Activated naive CD8-positive, alpha-beta T cell treated with anti-CD3 and anti-CD28 coated beads for 36 hours (primary cell): ENCODE data around the gene TEDC2. TPM values are rescaled to one million over a fixed set of nuclear protein-coding genes. Genes with fewer than 3 reads are reported as not detected.

Experiments
- DNase-seq: peaks from one replicate; pipeline ENCODE4 v3.0.0; 2021
- H3K27ac Mint-ChIP-seq: one replicate; pipeline ENCODE4 v1.8.0; 2022; ENCODE audit warnings: mild to moderate bottlenecking, moderate library complexity, mixed read lengths
- H3K27me3 Mint-ChIP-seq: one replicate; pipeline ENCODE4 v1.8.0; 2022; ENCODE audit warnings: mild to moderate bottlenecking, mixed read lengths
- H3K36me3 Mint-ChIP-seq: one replicate; pipeline ENCODE4 v1.8.0; 2021; ENCODE audit warnings: mild to moderate bottlenecking, mixed read lengths
- H3K4me1 Mint-ChIP-seq: one replicate; pipeline ENCODE4 v1.8.0; 2021; ENCODE audit warnings: mixed read lengths
- H3K4me3 Mint-ChIP-seq: one replicate; pipeline ENCODE4 v1.8.0; 2022; ENCODE audit warnings: mild to moderate bottlenecking, moderate library complexity, mixed read lengths
- H3K9me3 Mint-ChIP-seq: one replicate; pipeline ENCODE4 v1.8.0; 2022; ENCODE audit warnings: mixed read lengths
- total RNA-seq, 2 experiments: library from RNA; stranded (reverse); gene quantifications; one replicate each; pipeline ENCODE4 v1.2.3, GENCODE V29; 2021

The TEDC2 gene
- total RNA-seq, 2 experiments from 2014 or later, result 24.0 to 26.5 TPM

DNA sequence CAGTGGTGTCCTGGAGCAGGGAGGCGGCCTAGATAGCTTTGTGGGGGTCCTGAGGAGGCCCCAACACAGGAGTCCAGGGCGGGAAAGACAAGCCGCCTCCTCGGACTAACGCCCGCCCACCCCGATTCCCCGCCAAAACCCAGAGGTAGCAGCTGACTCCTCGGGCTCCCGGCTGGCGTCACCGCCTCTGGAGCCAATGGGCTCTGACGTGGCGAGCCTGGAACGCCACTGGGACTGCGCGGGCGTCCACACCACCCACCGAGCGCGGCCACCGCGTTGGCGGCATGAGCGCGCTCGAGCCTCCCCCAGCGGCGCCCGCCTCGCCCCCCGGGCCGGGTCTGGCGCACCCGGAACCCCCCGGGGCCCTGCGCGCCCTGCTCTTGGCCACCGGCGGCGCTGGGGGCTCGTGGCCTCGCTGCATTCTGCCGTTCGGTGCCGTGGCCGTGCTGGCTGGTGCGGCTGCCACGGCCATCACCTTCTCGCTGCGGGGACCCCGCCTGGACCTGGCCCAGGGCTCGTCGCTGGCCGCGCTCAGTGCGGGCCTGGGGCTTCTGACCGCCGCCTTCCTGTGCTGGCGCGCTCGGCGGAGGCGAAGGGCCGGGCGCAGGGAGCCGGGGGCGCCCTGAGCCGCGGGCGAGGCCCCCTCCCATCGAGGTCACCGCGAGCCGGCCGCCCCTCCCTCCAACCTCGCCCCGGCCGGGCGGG is 7.8 kb downstream of the TEDC2 start:
- Mint-ChIP-seq H3K9me3 (no peaks in the 10 kb centered on the region), H3K4me3 (peak overlapping the region; percentile 45), H3K36me3 (peaks cover 2% of the 10 kb centered on the region), H3K27ac (no peak overlapping the region), H3K27me3 (peaks cover 33% of the 10 kb centered on the region), H3K4me1 (peaks cover 10% of the 10 kb centered on the region)
- DNase-seq, result peak; percentile 50

DNA sequence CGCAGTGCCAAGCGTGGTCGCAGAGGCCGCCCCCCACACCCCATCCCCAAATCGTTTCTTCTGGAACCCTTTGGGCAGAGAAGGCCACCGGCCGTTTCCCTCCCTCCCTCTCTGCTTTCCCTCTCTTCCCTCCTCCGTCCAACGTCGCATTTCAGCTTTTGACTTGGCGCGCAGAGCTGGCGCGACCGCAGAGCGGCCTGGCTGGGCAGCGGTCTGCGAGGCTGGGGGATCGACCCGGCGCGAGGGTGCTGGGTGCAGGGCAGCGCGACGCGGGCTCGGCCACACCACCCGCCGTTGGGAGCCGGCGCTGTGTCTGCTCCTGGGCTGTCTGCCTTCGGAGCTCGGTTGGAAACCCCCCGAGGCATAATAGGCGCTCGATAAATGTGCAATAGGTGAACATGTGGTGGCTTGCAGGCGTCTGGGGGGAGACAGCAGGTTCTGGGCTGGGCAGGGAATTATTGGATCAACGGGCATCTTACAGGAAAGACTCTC is 8.4 kb downstream of the TEDC2 start:
- Mint-ChIP-seq H3K27me3 (peaks cover 39% of the 10 kb centered on the region), H3K4me1 (peaks cover 14% of the 10 kb centered on the region), H3K36me3 (no peaks in the 10 kb centered on the region), H3K27ac (no peak overlapping the region), H3K9me3 (no peaks in the 10 kb centered on the region), H3K4me3 (peak overlapping the region; percentile 52)
- DNase-seq, result peak; percentile 40

DNA sequence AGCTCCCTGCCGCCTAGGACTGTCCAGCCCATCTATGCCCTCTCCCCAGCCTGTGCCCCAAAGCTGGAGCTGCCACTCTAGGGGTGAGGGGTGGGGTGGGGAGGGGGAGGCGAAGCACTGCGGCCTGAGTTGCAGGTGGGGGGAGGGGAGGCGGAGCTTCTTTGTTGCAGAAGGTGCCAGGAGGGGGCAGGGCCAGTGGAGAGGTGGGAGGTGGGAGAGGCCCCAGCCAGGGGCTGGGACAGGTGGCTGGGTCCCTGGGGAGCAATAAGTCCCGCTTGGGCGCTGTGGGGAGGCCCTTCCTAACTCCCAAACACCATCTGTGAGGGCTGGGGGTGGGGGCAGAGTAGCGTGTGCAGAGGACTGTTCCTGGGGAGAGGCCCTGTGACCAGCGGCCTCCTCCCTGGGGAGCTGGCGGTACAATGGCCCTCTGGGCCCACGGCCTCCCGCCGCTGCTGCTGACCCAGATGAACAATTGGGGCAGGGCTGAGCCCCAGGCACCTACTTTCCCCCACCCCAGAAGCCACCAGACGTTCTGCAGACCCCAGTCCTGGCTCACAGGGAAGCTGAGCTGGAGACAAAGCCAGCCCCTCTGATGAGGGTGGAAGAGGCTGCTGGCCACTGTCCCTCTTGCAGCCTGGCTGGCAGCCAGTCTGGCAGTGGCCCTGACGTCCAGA is 9.0 kb downstream of the TEDC2 start:
- Mint-ChIP-seq H3K4me3 (peak overlapping the region; percentile 52), H3K4me1 (peaks cover 16% of the 10 kb centered on the region), H3K27ac (no peak overlapping the region), H3K9me3 (no peaks in the 10 kb centered on the region), H3K36me3 (no peaks in the 10 kb centered on the region), H3K27me3 (peaks cover 41% of the 10 kb centered on the region)
- DNase-seq, result no peak

DNA sequence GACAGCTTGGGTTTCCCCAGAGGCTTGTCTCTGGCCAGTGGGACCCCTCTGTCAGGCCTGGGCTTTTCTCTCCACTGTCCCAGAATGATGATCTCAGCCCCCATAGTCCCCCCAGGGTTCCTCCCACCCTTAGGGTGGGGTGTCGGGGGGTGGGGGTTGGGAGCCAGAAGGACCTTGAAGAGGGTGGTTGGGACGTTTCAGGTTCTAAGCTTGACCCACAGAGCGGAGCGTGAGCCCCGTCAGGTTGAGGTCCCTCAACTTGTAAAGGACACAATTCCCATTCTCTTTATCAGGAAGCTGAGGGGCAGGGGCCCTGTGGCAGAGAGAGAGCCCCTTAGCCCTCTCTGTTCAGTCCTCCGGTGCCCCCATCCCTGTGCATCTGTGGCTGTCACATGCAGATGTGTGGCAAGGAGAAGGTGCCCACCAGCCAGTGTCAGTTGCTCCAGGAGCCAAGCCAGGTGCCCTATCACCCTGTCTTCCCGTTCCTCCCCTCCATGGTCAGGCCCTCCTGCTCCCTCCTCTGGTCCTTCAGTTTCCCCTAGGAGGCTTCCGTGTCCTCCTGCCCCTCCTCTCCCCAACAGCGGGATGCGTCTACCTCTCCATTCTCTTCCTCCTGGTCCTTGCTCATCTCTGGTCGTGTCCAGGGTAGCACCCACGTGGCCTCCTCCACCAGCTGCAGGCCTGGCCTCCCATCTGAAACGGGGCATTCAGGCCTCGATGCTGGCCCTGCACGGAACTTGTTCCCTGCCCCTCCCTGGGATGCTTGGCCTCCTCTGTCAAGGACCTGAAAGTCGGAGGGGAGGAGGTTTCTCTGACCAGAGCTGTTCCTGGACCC is 9.7 kb downstream of the TEDC2 start:
- H3K27me3 Mint-ChIP-seq, result peaks cover 41% of the 10 kb centered on the region
- no peaks in the 10 kb centered on the region for H3K36me3 Mint-ChIP-seq

DNA sequence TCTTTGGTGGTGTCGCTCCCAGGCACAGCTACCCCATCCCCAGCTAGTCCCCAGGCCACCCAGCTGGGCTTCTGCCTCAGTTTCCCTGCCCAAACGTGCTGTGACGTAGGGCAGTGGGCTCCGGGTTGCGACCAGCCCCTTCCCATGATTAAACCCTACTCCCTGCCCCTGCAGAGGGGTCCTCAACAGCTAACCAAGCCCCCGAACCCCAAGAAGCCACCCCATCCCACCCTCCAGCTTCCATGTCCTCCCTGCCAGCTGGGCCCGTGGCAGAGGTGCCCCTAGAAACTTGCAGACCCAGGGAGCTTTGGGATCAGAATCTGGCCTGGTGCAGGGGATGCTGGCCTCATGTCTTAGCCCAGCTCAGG is 10.3 kb downstream of the TEDC2 start:
- peaks cover 16% of the 10 kb centered on the region for H3K4me1 Mint-ChIP-seq
- H3K9me3 Mint-ChIP-seq, result no peaks in the 10 kb centered on the region
- no peak overlapping the region for H3K27ac Mint-ChIP-seq
- DNase-seq, result no peak
- H3K36me3 Mint-ChIP-seq, result no peaks in the 10 kb centered on the region
- H3K27me3 Mint-ChIP-seq, result peaks cover 41% of the 10 kb centered on the region
- H3K4me3 Mint-ChIP-seq, result no peak overlapping the region

More for the DNA sequence above, 9.7 kb downstream of the TEDC2 start:
- no peak overlapping the region for H3K27ac Mint-ChIP-seq
- H3K9me3 Mint-ChIP-seq, result no peaks in the 10 kb centered on the region
- H3K4me3 Mint-ChIP-seq, result no peak overlapping the region
- peaks cover 16% of the 10 kb centered on the region for H3K4me1 Mint-ChIP-seq
- no peak for DNase-seq

DNA sequence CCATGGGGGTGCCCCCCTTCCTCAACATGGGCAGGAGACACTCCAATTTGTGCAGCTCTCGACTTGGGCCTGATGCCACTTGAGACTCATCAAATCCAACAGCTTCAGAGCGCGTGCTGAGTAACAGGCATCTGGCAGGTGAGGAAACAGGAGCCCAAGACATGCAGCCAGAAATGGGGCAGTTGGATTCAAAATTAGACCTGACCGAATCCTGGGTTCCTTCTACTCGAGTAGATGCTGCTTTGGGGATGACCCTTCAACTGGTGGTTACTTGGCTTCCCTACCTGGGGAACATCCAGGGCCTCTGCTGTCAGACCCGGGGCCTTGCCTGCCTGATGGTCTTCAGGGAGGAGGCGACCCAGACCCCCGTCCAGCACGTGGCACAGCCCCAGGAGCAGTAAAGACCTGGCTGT is 10.7 kb downstream of the TEDC2 start:
- Mint-ChIP-seq H3K36me3 (no peaks in the 10 kb centered on the region), H3K27me3 (peaks cover 41% of the 10 kb centered on the region), H3K4me3 (no peak overlapping the region), H3K4me1 (peaks cover 16% of the 10 kb centered on the region), H3K9me3 (no peaks in the 10 kb centered on the region), H3K27ac (no peak overlapping the region)
- DNase-seq, result no peak

DNA sequence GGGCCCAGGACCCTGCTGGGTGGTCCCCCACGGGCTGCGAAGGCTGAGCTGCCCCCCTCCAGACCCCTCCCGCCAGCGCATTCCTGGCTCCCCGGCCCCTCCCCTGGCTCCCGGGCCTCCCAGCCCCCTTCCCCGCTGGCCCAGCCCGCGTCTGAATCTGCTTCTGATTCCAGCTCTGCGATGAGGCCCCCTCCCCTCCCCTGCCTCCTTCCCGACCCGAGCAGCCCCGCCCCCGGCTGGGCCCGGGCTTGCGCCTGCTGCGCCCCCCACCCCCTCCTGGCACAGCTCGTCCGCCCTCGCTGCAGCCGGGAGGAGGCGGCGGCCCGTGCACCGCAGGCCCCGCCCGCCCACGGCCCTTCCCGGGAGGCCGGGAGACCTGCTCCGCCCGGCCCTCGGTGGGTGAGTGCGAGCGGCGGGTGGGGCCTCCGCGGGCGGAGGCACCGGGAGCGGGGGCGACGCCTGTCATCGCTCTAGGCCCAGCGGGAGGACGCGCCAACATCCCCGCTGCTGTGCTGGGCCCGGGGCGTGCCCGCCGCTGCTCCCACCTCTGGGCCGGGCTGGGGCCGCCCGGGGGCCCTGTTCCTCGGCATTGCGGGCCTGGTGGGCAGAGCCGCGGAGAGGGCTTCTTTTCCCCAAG is 11.2 kb downstream of the TEDC2 start, which contains the start of gene NTN3:
TSS of gene NTN3 (plus strand) at position 282 of the 637 bp plus-strand sequence. CDS start 405 bp downstream, outside the sequence.
- Mint-ChIP-seq H3K36me3 (no peaks in the 10 kb centered on the region), H3K4me3 (no peak within 1 kb of the TSS), H3K4me1 (peaks cover 18% of the 10 kb centered on the region), H3K27ac (no peak within 1 kb of the TSS), H3K9me3 (no peaks in the 10 kb centered on the region), H3K27me3 (peaks cover 41% of the 10 kb centered on the region)
- DNase-seq, result peak; percentile 36

DNA sequence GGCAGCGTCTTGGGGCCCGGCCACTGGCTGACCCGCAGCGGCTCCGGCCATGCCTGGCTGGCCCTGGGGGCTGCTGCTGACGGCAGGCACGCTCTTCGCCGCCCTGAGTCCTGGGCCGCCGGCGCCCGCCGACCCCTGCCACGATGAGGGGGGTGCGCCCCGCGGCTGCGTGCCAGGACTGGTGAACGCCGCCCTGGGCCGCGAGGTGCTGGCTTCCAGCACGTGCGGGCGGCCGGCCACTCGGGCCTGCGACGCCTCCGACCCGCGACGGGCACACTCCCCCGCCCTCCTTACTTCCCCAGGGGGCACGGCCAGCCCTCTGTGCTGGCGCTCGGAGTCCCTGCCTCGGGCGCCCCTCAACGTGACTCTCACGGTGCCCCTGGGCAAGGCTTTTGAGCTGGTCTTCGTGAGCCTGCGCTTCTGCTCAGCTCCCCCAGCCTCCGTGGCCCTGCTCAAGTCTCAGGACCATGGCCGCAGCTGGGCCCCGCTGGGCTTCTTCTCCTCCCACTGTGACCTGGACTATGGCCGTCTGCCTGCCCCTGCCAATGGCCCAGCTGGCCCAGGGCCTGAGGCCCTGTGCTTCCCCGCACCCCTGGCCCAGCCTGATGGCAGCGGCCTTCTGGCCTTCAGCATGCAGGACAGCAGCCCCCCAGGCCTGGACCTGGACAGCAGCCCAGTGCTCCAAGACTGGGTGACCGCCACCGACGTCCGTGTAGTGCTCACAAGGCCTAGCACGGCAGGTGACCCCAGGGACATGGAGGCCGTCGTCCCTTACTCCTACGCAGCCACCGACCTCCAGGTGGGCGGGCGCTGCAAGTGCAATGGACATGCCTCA is 12.0 kb downstream of the TEDC2 start:
- Mint-ChIP-seq H3K4me1 (peaks cover 25% of the 10 kb centered on the region), H3K27me3 (peaks cover 39% of the 10 kb centered on the region), H3K27ac (no peak overlapping the region), H3K4me3 (no peak overlapping the region), H3K9me3 (no peaks in the 10 kb centered on the region), H3K36me3 (no peaks in the 10 kb centered on the region)
- DNase-seq, result no peak

DNA sequence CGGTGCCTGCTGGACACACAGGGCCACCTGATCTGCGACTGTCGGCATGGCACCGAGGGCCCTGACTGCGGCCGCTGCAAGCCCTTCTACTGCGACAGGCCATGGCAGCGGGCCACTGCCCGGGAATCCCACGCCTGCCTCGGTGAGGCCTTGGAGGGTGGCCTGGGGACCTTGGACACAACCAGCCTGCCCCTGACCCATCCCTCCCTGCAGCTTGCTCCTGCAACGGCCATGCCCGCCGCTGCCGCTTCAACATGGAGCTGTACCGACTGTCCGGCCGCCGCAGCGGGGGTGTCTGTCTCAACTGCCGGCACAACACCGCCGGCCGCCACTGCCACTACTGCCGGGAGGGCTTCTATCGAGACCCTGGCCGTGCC is 12.6 kb downstream of the TEDC2 start:
- H3K27ac Mint-ChIP-seq, result no peak overlapping the region
- no peaks in the 10 kb centered on the region for H3K9me3 Mint-ChIP-seq
- peaks cover 24% of the 10 kb centered on the region for H3K4me1 Mint-ChIP-seq
- H3K36me3 Mint-ChIP-seq, result no peaks in the 10 kb centered on the region
- peaks cover 34% of the 10 kb centered on the region for H3K27me3 Mint-ChIP-seq
- no peak for DNase-seq
- H3K4me3 Mint-ChIP-seq, result peak overlapping the region; percentile 32

DNA sequence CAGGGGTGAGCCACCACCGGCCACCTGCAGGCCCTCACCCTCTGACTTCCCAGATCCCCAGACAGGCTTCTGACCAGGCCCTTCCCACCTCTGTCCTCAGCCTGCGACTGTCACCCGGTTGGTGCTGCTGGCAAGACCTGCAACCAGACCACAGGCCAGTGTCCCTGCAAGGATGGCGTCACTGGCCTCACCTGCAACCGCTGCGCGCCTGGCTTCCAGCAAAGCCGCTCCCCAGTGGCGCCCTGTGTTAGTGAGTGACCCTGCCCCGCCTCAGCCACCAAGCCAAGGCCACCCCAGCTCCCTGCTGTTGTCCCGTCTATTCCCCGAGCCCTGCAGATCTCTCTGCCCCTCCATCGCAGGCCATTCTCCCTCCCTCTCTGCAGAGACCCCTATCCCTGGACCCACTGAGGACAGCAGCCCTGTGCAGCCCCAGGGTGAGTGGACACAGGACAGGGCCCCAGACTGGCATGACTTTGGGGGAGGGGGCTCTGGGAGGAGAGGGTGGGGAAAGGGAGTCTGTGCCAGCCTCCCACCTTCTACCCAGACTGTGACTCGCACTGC is 13.1 kb downstream of the TEDC2 start:
- Mint-ChIP-seq H3K4me3 (peak overlapping the region; percentile 72), H3K4me1 (peaks cover 24% of the 10 kb centered on the region), H3K9me3 (no peaks in the 10 kb centered on the region), H3K27ac (no peak overlapping the region), H3K36me3 (no peaks in the 10 kb centered on the region), H3K27me3 (peaks cover 34% of the 10 kb centered on the region)
- no peak for DNase-seq

DNA sequence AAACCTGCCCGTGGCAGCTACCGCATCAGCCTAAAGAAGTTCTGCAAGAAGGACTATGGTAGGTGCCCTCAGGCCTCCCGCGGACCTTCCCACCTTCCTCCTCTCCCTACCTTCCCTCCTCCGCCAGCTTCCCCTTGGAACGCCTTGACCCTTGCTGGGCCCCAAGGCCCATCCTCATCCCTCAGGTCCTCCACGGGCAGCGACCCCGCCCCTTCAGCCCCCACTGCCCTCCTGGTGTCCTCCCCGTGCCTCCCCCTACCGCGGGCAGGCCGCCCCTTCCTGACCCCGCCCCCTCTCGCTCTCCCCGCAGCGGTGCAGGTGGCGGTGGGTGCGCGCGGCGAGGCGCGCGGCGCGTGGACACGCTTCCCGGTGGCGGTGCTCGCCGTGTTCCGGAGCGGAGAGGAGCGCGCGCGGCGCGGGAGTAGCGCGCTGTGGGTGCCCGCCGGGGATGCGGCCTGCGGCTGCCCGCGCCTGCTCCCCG is 13.6 kb downstream of the TEDC2 start:
- no peak overlapping the region for H3K27ac Mint-ChIP-seq

DNA sequence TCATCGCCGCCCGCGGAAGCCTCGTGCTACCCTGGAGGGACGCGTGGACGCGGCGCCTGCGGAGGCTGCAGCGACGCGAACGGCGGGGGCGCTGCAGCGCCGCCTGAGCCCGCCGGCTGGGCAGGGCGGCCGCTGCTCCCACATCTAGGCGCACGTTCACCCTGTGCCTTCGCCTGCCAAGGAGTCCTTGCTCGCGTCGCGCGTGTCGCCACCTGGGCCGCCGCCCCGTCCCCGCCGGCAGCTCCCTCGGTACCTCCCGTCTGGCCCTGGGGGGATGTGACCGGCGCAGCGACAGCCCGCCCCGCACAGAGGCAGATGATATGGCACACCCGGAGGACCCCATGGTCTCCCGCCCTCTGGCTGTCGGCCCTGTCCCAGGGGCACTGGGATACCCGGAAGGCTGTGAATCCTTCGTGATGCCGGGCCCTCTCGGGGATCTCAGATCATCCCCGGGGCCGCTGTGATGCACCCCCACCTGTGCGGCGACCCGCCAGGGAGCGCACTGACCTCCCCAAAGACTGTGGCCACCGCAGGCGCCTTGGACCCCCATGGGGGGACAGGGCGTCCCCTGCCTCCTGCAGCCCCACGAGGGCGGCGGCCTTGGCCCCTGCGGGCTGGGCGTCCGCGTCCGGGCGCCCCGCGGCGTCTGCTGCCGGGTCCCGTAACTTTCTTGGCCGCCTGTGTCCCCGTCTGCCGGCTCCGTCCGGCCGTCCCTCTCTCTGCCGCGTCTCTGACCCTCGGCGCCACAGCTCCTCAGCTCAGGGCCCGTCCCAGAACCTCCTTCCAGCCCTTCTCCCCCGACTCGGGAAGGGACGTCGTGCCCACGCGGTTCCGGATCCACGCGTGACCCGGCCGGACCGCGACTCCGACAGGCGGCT is 14.3 kb downstream of the TEDC2 start:
- Mint-ChIP-seq H3K4me3 (peak overlapping the region; percentile 81), H3K36me3 (no peaks in the 10 kb centered on the region), H3K27ac (peak overlapping the region; percentile 78)

More for the DNA sequence above, 13.6 kb downstream of the TEDC2 start:
- H3K27me3 Mint-ChIP-seq, result peaks cover 29% of the 10 kb centered on the region
- peaks cover 21% of the 10 kb centered on the region for H3K4me1 Mint-ChIP-seq
- peak; percentile 40 for DNase-seq
- H3K4me3 Mint-ChIP-seq, result peak overlapping the region; percentile 72
- H3K36me3 Mint-ChIP-seq, result no peaks in the 10 kb centered on the region
- H3K9me3 Mint-ChIP-seq, result no peaks in the 10 kb centered on the region

DNA sequence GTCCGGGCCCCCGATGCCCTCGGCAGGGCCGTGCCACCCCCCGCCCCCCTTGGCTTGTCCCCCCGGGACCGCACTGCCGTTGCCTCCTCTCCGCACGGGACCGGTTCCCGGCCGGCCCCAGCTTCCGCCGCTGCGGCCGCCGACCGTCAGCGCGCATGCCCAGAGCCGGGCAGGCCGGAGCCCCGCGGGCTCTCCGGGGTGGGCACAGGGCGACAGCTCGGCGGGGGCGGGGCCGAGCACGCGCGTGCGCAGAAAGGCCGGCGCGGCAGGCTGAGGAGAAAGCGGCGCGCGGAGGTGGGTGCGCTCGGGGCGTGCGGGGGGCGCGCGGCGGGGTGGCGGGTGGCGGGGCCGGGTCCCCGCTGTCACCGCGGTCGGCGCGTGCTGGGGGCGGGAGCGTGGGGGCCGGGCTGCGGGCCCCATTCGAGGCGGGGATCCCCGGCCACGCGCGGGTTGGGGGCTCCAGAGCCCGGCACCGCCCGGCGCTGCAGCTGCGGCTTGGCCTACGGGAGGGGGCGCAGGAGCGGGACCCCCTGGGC is 15.0 kb downstream of the TEDC2 start, which contains the start of gene TBC1D24:
TSS of gene TBC1D24 (plus strand) at position 251 of the 536 bp plus-strand sequence. CDS start 21,022 bp downstream, outside the sequence.
- peak within 1 kb of the TSS; percentile 81 for H3K4me3 Mint-ChIP-seq
- peak; percentile 93 for DNase-seq
- no peaks in the 10 kb centered on the region for H3K36me3 Mint-ChIP-seq
- H3K9me3 Mint-ChIP-seq, result no peaks in the 10 kb centered on the region
- H3K4me1 Mint-ChIP-seq, result peaks cover 19% of the 10 kb centered on the region
- peaks cover 16% of the 10 kb centered on the region for H3K27me3 Mint-ChIP-seq
- peak within 1 kb of the TSS; percentile 78 for H3K27ac Mint-ChIP-seq

More for the DNA sequence above, 14.3 kb downstream of the TEDC2 start:
- Mint-ChIP-seq H3K4me1 (peaks cover 19% of the 10 kb centered on the region), H3K9me3 (no peaks in the 10 kb centered on the region), H3K27me3 (peaks cover 22% of the 10 kb centered on the region)
- DNase-seq, result peak; percentile 71
